HG03565 (cell line): ENCODE data around the gene SDR42E2.
"Not testable (repeated sequence)": the region's sequence is repeated elsewhere in the genome, so short reads cannot be mapped to it uniquely, and the experiment has no call there.

Source experiments
- ATAC-seq: cut with Tn5 transposase; IDR thresholded peaks from one replicate; pipeline ENCODE4 v1.9.1; 2021; ENCODE audit warnings: mild to moderate bottlenecking, moderate library complexity; ENCODE audit not compliant: unreplicated experiment

The SDR42E2 gene

DNA sequence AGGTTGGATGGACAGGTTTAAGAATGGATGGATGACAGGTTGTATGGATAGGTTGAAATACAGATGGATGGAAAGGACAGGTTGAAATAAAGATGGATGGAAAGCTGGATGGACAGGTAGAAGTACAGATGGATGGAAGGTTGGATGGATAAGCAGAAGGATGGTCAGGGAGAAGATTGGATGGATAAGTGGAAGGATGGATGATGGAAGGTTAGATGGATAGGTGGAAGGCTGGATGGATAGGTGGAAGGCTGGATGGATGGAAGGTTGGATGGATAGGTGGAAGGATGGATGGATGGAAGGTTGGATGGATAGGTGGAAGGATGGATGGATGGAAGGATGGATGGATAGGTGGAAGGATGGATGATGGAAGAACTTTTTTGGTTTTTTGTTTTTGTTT lies 905 bp upstream of the SDR42E2 start:
- no peak for ATAC-seq

DNA sequence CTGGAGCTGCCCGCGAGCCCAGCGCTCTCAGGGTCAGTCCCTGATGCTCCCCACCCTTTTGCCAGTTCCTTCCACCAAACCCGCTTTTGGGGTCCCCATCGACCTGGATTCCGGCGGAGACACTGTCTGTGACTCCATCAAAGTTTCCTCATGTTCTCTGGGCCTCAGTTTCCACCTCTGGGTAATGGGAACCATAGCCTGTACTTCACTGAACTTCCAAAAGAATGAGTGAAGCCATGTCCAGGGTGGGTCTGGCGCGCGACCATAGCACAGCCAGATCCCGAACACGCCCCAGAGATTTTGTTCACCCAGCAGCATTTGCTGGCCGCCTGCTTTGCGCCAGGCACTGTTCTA lies 327 bp downstream of the SDR42E2 start:
- no peak for ATAC-seq

DNA sequence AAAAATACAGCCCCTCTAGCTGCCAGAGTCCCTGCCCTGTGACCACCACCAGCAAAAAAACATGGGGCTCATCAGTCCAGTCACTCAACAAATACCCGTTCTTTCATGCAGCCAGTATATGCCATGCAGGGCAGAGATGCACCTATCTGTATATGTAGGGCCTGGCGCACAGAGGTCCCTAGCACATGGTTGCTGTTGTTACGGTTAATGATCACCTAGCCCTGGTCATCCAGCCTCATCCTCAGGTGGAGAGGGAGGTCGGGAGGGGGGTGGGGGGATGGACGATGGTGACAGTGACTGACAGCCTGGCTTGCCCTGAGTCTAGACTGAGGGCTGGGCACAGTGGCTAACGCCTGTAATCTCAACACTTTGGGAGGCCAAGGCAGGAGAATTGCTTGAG lies 1.5 kb downstream of the SDR42E2 start:
- no peak for ATAC-seq

DNA sequence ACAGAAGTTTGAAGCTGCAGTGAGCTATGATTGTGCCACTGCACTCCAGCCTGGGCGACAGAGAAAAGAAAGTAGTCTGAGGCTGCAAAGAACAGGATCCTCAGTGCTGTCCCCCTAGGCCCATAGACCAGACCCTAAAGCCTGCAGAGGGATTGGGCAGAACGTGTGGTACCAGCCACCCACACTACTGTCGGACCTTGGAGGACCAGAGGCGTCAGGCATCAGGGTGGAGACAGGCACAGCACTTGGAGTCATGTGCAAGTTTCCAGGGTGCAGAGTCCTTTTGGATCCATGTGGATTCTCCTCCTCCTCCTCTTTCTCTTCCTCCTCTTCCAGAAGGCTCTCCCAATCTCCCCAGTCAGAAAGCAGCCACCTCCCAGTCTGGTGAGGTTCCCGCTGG lies 2.2 kb downstream of the SDR42E2 start:
- no peak for ATAC-seq

DNA sequence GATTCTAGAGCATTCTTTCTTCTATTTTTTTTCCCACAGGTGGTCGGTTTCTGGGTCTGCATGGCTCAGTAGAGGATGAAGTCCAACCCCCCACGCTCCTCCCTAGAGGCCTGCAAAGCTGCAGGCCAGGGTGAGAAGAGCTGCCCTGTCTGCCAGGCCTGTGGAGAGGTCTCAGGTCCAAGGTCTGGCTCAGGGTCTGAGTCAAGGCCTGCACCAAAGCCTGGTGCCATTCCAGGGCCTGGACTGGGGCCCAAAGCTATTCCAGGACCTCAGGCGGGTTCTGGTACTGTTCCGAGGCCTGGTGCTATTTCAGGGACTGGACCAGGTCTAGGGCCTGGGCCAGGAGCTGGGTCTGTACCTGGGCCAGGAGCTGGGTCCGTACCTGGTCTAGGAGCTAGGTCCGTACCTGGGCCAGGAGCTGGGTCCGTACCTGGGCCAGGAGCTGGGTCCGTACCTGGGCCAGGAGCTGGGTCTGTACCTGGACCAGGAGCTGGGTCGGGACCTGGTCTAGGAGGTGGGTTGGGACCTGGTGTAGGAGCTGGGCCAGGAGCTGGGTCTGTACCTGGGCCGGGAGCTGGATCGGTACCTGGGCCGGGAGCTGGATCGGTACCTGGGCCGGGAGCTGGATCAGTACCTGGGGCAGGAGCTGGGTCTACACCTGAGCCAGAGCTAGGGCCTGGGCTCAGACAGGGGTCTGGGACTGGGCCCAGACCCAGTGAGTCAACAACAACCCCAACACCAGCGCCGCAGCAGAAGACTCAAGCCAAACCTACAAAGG lies 3.4 kb downstream of the SDR42E2 start:
- ATAC-seq: no peak

DNA sequence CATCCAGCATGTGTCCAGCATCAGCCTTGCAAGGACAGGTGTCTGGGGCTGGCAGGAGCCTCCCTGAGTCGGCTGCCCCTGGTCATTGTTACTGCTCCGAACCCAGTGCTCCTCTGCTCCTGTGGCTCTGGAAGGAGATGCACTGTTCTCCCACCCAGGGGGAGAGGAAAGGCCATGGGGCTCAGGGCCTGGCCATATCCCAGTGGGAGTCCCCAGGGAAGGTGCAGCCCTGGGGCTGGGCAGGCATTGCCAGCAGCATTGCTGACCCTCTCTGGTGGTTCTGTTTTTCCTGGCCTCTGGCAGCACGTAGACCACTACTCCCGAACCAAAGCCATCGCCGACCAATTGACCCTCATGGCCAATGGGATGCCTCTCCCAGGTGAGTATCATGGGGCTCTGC lies 9.6 kb downstream of the SDR42E2 start:
- ATAC-seq: no peak

DNA sequence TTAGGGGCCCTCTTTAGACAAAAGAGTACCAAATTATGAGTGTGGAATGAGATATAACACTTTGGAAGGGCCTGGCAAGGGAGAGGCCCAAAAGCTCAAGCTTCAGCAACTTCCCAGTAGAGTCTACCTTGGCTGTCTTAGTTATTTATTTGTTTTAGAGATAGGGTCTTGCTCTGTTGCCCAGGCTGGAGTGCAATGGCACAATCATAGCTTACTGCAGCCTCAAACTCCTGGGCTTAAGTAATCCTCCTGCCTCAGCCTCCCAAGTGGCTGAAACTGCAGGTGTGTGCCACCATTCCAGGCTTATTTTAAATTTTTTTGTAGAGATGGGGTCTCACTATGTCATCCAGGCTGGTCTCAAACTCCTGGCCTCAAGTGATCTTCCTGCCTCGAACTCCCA lies 10.3 kb downstream of the SDR42E2 start:
- not testable (repeated sequence) for ATAC-seq

DNA sequence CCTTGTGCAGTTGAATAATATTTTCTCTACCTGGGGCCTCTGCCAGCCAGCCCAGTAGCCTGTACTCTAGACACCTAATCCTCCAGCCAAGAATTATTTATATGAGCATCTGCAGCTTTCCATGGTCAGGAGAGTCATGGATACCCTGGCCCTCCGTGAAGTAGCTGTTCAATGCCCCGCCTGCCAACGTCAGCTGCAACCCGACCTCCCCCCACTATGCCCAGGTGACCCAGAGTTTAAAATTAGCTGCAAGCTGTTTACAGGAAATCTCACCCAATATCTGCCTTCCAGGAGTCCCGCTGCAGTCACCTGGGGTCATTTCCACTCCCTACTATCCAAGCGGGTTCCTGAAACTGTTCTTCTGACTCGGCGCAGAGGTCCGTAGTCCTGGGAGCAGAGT lies 12.3 kb downstream of the SDR42E2 start:
- ATAC-seq: no peak

DNA sequence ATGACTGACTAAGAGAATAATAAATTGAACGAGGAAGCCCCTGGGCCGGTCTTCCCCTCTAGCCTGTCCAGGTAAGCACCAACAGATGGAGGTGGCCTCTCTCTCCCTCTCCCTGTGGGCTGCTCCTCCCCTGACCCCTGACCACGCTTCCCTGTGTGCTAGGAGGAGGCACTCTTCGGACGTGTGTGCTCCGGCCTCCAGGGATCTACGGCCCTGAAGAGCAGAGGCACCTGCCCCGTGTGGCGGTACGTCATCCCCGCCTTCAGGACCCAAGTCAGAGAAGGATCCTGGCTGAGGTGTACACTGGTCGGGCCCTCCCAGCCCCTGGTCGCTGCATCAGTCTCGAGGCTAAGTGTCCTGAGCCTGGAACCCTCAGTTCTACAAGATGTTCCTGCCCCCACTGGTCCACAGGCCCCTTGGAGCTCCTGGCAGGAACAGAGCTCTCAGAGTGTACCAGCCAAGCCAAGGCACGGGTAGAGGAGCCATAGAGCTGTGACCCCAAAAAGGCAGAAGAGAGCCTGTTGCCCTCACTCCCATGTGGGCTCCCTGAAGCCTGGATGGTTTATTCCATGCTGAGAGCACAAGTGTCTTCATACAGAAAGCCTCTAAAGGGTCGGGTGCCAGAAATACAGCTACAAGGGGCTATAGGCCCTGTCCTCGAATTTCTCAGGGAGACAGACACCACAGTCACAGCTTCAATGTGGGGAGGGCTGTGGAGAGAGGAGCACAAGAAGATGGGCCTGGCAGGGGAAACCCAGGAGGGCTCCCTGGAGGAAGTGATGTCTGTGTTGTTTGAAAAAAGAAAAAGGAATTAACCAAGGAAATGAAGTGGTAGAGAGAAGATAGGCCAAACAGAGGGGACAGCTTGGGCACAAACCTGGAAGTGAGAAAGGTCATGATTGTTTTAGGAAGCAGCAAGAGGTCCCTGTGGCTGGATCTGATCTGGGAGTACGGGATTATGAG lies 15.9 kb downstream of the SDR42E2 start:
- no peak for ATAC-seq

DNA sequence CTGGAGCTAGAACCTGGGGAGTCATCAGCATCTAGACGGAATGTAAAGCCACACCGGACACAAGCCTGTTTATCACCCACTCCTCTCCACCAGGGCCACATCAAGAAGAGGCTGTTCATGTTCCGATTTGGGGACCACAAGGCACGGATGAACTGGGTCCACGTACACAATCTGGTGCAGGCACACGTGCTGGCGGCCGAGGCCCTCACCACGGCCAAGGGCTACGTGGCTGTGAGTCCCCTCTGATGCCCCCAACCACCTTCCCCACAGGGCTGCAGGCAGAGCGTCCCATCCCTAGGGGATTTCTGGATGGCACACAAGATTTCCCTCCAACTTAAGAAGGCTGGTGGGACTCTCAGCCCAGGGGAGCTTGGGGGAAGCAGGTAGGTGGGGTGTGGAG lies 19.1 kb downstream of the SDR42E2 start:
- no peak for ATAC-seq

DNA sequence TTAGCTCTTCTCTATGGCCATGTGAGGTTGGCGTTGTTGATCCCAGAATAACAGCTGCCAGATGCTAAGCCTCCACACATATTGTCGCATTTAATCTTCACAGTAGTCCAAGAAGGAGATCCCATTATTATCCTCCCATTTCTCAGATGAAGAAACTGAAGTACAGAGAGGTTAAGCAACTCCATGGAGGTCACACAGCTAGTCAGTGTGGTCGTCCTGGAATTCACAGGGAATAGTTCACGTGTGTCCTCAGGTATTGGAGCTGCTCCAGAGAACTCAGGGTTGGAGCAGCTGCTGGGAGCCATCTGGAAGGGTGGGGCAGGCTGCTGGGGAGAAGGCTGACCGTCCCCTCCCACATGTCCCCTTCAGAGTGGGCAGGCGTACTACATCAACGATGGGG lies 19.5 kb downstream of the SDR42E2 start:
- no peak for ATAC-seq

DNA sequence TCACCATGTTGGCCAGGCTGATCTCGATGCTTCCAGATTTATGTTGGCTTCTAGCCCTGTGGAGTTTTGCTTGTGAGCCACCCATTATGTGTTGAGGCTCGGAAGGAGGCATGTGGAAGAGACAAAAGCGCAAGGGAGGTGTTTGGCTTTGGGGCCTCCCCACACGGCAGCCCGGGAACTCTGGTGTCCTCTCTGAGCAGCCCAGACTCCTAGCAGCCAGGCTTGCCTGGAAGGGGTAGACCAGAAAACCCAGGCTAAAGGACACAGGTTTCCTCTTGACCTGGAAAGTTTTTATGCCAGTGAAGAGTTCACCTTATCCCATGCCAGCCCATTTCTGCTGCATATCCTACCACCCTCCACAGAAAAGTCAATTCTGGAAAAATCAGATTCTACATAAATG lies 21.0 kb downstream of the SDR42E2 start:
- no peak for ATAC-seq

DNA sequence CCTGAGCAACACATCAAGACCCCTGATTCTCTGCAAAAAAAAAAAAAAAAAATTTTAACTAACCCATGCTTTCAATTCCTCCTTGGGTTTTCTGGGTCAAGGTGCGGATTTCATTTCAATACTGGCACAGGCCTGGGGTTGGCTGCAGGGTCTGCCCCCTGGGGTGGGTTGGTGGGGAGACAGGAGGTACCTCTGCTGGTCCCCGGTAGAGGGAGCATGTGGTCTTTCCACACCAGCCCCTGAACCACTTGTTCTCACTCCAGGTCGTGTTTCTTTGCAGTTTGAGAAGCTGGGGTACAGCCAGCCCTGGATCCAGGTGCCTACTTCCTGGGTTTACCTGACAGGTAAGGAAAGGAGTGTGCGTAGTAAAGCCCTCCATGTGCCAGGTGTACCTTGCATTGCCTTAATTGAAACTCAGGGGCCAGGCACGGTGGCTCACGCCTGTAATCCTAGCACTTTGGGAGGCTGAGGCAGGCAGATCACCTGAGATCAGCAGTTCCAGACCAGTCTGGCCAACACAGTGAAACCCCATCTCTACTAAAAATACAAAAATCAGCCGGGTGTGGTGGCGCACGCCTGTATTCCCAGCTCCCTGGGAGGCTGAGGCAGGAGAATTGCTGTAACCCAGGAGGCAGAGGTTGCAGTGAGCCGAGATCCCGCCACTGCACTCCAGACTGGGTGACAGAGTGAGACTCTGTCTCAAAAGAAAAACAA lies 21.8 kb downstream of the SDR42E2 start:
- ATAC-seq: no peak

DNA sequence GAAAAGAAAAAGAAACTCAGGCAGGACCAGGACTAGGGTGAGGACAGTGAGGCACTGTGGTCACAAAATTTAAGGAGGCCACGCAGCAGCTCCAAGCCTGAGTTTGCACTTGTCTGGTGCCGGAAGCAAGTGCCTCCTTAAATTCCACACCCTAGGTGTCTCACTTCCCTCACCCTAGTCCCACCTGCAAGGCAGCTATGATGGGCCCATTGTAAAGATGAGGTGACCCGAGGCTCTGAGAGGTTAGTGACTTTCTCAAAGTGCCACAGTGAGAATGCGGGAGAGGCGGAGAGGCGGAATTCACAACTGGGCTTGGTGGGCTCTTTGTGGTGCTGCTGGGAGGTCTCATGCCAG lies 22.3 kb downstream of the SDR42E2 start:
- no peak for ATAC-seq

DNA sequence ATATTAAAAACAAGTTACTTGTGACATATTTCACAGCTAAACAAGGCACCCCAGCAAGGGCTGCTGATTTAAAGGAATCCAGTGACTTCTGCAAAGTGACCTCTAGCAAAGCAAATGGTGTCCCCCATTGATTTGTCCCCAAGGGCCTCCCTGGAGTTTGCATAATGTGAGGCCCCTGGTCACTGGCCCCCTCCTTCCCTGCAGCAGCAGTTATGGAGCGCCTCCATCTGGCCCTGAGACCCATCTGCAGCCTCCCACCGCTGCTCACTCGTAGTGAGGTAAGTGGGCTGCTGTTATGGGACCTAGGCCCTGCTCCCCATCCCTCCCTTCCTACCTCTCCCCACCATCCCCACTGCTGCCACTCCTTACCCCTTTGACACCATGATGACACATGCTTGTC lies 24.2 kb downstream of the SDR42E2 start:
- no peak for ATAC-seq

DNA sequence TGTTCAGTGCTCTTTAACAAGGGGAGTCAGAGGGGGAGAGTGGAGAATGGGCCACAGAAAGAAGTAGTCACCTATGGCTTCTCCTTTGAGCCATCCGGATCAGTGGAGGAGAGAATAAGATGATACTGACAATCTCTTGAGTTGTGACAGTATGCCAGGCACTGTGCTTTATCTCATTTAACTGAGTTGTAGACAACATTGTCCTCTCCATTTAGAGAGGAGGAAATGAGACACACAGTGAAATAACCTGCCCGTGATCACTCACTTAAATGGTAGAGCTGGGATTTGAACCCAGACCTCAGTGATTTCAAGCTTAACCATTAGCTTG lies 25.9 kb downstream of the SDR42E2 start:
- no peak for ATAC-seq

DNA sequence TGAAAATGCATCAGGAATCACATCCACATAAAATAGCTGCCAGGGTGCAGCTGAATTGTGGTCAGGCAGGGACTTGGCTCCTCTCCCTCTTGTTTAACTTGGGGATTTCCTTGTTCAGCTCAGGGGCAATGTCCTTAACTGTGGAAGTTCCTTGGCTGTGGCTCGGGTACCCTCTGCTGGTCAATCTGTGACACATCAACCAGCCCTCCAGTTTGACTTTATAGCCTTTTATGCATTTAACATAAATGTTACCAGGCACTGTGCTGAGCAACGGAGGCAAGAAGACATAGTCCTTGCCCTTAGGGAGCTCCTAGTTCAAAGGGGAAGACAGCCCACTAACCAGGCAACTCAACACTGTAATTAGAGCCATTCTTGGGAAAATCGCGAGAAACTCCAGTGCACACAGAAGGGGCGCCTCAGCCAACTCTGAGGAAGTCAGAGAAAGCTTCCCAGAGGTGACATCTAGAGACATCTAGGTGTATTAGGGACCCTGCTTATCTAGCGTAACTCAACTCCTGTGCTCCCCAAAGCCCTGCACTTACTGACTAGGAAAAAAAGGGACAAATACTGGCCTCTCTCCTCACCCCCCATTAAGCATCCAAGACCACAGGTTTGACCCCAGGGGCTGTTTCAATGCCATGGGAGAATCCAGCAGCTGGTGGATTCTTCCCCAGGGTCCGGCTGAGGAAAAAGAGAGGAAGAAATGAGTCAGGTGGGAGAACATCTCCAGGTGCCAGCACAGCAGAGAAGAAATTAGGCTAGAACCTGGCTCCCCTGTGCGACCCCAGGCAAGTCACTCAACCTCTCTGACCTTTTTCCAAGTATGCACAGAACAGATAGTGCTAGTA lies 26.5 kb downstream of the SDR42E2 start:
- ATAC-seq: no peak

DNA sequence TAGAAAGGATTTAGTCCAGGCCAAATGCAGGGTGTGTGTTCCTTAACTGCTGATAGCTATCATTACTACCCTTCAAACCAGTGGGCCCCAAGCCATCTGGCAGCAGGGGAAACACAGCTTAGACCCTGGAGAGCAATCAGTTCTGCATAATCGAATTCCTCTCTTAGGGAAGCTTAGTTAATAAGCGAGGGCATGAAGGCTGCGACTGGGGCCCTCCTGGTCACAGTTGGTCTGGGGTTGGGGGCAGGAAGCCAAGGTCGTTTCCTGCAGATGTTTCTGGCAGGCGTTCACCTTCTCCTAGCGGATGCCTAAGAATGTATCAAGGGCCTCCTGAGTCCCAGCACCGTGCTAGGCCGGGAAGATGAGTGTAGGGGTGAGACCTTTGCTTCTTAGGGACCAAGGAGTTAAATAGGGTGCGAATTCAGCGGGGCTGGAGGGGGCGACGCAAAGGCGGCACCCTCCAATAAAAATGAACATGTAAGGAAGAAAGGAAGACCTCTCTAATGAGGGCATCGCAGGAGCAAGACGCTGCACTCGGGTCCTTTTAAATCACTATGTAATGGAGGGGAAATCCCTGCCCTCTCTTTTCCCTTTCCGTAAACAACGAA lies 27.3 kb downstream of the SDR42E2 start:
- ATAC-seq: no peak

DNA sequence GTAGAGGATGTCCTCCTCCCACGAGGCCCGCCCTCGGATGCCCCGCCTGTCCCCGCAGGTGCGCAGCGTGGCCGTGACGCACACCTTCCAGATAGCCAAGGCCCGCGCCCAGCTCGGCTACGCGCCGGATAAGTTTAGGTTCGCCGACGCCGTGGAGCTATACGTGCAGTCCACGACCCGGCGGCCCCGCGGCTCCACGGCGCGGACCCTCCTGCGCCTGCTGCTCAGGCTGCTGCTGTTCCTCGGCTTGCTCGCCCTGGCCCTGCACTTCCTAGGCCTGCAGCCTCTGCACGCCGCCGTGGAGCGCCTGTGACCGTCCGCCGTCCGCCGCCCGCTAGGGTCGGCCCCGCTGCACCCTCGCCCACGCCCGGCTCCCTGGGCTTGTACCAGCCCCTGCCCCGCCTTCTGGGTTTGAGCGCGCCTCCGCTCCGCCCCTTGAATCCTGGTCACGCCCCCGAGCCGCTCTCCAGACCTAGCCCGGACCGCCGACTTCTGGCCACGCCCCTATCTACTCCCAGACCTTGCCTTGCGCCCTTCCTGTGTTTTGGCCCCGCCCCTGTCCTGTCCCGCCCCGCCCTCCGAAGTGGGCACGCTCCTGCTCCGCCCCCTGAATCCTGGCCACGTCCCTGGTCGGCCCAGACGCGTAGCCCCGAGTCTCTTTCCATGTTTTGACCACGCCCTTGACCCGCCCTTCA lies 27.9 kb downstream of the SDR42E2 start:
- peak; percentile 42 for ATAC-seq
